ENCODE data around the gene NLRP9.

NLRP9 gene

DNA sequence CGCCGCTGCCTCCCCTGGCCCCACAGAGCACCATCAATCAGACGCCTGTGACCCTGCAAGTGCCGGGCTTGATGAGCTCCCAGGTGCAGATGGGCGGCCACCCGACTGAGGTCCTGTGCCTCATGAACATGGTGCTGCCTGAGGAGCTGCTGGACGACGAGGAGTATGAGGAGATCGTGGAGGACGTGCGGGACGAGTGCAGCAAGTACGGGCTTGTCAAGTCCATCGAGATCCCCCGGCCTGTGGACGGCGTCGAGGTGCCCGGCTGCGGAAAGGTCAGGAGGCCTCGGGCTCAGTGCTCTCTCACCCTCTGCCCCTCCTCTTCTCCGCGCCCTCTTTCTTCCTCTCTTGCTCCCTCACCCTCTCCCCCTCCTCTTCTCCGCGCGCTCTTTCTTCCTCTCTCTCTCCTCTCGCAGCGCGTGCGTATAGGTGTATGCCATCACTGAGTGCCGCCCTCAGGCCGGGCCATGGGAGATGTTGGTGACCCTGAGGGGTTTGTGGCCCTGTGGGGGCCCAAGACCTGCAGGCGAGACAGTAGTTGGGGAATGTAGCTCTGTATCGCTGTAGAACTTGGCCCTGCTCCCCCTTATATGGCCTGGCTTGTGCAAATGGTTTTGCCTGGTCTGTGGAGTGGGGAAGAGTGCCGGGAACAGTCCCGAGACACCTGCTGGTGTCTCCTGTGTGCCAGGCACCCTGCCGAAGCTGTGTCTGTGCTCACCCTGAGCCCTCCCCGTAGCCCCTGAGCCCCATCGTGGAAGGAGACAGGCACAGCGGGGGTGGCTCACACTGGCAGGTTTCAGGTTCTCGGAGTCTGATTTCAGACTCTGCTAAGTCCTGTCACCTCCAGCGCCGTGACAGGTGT, 68.6 kb downstream of the NLRP9 start:
- no peak for DNase-seq (ENCODE audit: insufficient read length, low spot score)
- FAIRE-seq, result no peak
- TF ChIP-seq, protein P1, sequence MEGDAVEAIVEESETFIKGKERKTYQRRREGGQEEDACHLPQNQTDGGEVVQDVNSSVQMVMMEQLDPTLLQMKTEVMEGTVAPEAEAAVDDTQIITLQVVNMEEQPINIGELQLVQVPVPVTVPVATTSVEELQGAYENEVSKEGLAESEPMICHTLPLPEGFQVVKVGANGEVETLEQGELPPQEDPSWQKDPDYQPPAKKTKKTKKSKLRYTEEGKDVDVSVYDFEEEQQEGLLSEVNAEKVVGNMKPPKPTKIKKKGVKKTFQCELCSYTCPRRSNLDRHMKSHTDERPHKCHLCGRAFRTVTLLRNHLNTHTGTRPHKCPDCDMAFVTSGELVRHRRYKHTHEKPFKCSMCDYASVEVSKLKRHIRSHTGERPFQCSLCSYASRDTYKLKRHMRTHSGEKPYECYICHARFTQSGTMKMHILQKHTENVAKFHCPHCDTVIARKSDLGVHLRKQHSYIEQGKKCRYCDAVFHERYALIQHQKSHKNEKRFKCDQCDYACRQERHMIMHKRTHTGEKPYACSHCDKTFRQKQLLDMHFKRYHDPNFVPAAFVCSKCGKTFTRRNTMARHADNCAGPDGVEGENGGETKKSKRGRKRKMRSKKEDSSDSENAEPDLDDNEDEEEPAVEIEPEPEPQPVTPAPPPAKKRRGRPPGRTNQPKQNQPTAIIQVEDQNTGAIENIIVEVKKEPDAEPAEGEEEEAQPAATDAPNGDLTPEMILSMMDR (IDR thresholded peaks at IDR 0.05; ENCODE audit: insufficient read depth, missing control alignments), result no peak

DNA sequence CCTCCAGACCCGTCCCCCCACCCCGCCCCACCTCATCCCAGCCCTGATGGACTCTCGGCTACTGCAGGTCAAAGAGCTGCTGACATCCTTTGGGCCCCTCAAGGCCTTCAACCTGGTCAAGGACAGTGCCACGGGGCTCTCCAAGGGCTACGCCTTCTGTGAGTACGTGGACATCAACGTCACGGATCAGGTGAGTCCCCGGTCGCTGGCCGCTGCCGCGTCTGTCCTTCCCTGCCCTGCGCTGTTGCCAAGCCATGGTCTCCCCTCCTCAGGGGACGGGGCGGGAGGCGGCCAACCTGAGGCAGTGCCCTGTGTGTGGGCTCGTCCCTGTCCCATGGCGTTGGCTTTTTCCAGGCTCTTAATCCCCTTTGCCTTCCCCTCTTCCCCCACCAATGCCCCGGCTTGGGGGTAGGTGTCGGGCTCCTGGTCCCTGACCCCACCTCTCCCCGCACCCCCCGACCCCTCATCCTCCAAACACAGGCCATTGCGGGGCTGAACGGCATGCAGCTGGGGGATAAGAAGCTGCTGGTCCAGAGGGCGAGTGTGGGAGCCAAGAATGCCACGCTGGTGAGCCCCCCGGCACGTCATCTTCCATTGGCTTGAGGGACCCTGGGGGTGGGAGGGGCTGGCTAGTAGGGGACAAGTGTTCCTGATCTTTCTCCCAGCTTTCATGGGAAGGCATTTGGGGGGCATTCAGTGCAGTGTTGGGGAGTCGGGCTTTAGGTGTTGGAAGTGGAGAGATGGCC, 69.4 kb downstream of the NLRP9 start:
- TF ChIP-seq, protein P1 (IDR thresholded peaks at IDR 0.05; ENCODE audit: insufficient read depth, missing control alignments), result no peak
- FAIRE-seq, result no peak
- no peak for DNase-seq (ENCODE audit: insufficient read length, low spot score)

DNA sequence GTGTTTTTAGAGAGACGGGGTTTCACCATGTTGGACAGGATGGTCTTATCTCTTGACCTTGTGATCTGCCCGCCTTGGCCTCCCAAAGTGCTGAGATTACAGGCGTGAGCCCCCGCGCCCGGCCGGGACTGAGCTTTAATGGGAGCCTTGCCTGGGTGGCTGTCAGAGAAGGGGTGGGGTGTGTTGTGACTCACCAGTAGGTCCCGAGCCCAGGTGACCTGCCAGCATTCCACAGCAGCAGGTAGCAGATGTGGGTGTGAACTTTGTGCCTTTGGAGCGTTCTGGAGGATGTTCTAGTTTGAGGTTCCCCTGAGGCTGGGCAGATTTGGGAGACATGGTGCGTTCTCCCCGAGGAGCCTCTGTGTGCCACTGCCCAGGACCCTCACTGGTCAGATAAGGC, 70.2 kb downstream of the NLRP9 start:
- TF ChIP-seq, protein P1 (IDR thresholded peaks at IDR 0.05; ENCODE audit: insufficient read depth, missing control alignments), result no peak
- no peak for DNase-seq (ENCODE audit: insufficient read length, low spot score)
- no peak for FAIRE-seq

DNA sequence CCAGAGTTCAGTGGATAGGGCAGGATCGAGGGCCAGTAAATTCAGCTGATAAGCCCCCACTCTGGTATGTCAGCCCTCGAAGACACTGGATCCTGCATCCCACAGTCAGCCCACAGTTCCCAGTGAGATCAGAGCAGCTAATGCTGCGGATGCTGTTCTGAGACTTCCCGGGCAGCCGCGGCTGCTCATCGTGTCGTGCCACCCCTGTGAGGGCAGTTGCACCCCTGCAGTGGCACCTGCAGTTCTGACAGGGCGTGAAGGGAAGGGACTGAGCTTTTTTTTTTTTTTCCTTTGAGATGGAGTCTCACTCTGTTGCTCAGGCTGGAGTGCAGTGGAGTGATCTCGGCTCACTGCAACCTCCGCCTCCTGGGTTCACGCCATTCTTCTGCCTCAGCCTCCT, 70.7 kb downstream of the NLRP9 start:
- FAIRE-seq, result no peak
- TF ChIP-seq, protein P1 (IDR thresholded peaks at IDR 0.05; ENCODE audit: insufficient read depth, missing control alignments), result no peak
- no peak for DNase-seq (ENCODE audit: insufficient read length, low spot score)

DNA sequence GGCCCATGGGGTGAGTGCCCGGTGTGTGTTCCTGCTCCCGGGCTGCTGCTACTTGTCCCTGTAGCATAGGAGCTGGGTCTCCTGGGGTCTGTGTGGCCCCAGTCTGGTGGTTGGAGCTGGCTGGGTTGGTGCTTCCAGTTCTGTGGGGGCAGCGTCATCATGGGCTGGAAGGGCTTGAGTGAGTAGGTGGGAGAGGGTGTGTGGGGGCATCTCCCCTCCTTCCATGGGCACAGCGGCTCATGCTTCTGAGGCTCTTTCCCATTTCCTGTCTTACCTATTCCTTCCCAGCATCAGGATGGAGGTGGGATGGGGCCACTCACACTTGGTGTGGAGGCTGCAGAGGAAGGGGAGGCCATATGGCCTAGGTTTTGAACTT, 71.2 kb downstream of the NLRP9 start:
- no peak for FAIRE-seq
- TF ChIP-seq, protein P1 (IDR thresholded peaks at IDR 0.05; ENCODE audit: insufficient read depth, missing control alignments), result no peak
- no peak for DNase-seq (ENCODE audit: insufficient read length, low spot score)

DNA sequence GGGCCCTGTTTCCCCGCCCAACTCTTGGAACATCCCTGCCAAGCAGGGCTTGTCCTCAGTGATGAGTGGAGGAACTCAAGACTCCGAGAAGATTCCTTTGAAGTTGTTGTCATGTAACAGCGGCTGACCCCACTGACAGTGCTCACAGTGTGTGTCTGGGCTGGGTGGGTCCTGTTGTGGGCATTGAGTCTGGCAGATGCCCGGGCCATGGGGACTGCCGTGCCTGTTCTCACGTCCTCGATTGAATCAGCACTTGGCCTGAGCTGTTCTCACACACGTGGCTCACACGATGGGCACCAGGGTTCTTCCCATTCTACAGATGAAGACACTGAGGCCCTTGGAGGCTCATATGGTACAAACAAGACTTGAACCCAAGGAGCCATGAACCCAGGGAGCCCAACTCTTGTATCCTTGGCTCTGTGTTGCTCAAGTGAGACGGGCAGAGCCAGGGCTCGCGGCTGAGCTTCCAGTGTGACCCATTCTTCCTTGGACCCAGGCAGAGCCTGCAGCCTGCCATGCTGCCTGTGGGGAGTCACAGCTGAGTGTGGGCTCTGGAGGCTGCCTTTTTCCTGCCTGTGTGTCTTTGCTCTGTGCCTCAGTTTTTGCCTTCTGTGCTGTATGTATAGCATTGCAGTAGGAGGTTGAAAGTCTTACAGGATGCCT, 71.7 kb downstream of the NLRP9 start:
- TF ChIP-seq, protein P1 (IDR thresholded peaks at IDR 0.05; ENCODE audit: insufficient read depth, missing control alignments), result no peak
- FAIRE-seq (no peak), DNase-seq (ENCODE audit: insufficient read length, low spot score) (no peak)
